ENCODE measurements around the gene TNIP1.

Gene TNIP1

GRCh38 chr5:151105561-151105960 is 24.7 kb upstream of the TNIP1 start:
- no peak for DNase-seq

GRCh38 chr5:151104795-151105194 is 24.0 kb upstream of the TNIP1 start:
- no peak for DNase-seq

- DNase-seq = no peak
These were observed 20.9 kb upstream of the TNIP1 start for GRCh38 chr5:151101746-151102145.

GRCh38 chr5:151101151-151101550 is 20.3 kb upstream of the TNIP1 start:
- DNase-seq = no peak

- DNase-seq = no peak
These were observed 19.8 kb upstream of the TNIP1 start for GRCh38 chr5:151100681-151101080.

GRCh38 chr5:151098768-151099121 is 17.9 kb upstream of the TNIP1 start:
- DNase-seq = no peak

GRCh38 chr5:151097820-151098767 is 17.3 kb upstream of the TNIP1 start:
- peak in 1 of 2 donors; percentile 68 for DNase-seq

GRCh38 chr5:151097061-151097460 is 16.2 kb upstream of the TNIP1 start:
- no peak for DNase-seq

GRCh38 chr5:151096001-151096373 is 15.2 kb upstream of the TNIP1 start:
- DNase-seq = no peak

- peak in 1 of 2 donors; percentile 22 for DNase-seq
These were observed 14.6 kb upstream of the TNIP1 start for GRCh38 chr5:151095341-151096000.

- DNase-seq = no peak
These were observed 14.0 kb upstream of the TNIP1 start for GRCh38 chr5:151094852-151095245.

GRCh38 chr5:151094030-151094851 is 13.4 kb upstream of the TNIP1 start:
- peak; percentile 28 to 50 for DNase-seq

GRCh38 chr5:151093476-151093889 is 12.6 kb upstream of the TNIP1 start:
- peak in 1 of 2 donors; percentile 7 for DNase-seq

- DNase-seq = peak in 1 of 2 donors; percentile 35
These were observed 11.9 kb upstream of the TNIP1 start for GRCh38 chr5:151092762-151093161.

GRCh38 chr5:151089726-151090125 is 8.9 kb upstream of the TNIP1 start:
- DNase-seq = no peak

- DNase-seq = no peak
These were observed 8.2 kb upstream of the TNIP1 start for GRCh38 chr5:151088986-151089385.

GRCh38 chr5:151087486-151087885 is 6.7 kb upstream of the TNIP1 start:
- no peak for DNase-seq

- peak; percentile 23 to 27 for DNase-seq
These were observed 6.1 kb upstream of the TNIP1 start for GRCh38 chr5:151086905-151087360.

GRCh38 chr5:151086192-151086869 is 5.5 kb upstream of the TNIP1 start:
- no peak for DNase-seq

GRCh38 chr5:151085517-151086041 is 4.7 kb upstream of the TNIP1 start:
- peak in 1 of 2 donors; percentile 46 for DNase-seq

- DNase-seq = no peak
These were observed 3.5 kb upstream of the TNIP1 start for GRCh38 chr5:151084363-151084762.

GRCh38 chr5:151083081-151083676 is 2.3 kb upstream of the TNIP1 start:
- DNase-seq = no peak

Data from bone marrow (tissue), 2 donors.